GM19467 (cell line): ENCODE data around the gene RPL18A.

ENCODE experiments used
- ATAC-seq: cut with Tn5 transposase; IDR thresholded peaks from one replicate; pipeline ENCODE4 v1.9.1; 2021; ENCODE audit warnings: mild to moderate bottlenecking, moderate library complexity; ENCODE audit not compliant: unreplicated experiment

Gene RPL18A

DNA sequence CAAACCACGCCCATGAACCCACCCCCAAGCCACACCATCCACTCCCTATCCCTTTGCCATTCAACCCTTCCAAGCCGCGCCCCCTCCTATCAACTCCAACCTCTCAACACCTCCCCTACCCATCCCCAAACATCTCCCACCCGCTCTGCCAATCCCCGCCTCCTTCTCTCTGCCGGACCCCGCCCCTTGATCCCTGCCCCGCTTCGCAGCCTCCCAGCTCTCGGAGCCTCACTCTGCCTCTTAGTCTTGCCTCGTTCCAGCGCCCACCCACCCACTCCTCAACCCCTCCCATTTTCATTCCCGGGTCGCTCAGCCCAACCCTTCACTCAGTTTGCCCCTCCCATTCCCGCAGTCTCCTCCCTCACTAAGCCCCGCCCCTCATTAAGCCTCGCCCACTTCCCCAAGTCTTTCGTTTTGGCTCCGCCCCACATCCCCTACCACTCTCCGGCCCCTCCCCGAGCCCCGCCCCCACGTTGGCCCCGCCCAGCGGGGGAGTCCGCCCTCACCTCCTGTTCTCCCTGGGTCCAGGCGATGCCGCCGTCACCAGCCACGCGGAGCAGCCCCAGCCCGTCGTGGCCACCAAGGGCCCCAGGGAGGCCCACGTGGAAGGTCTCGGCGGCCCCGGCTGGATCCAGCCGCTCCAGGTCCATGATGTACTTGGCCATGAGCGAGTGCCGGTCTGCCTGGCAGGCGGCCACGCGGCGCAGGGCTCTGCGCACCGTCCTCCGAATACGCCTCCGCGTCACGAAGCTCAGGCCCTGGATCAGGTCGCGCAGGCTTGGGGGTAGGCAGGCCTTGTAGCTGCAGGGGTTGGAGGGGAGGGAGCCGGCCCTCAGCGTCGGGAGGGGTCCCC lies 17.7 kb upstream of the RPL18A start:
- ATAC-seq, result no peak

DNA sequence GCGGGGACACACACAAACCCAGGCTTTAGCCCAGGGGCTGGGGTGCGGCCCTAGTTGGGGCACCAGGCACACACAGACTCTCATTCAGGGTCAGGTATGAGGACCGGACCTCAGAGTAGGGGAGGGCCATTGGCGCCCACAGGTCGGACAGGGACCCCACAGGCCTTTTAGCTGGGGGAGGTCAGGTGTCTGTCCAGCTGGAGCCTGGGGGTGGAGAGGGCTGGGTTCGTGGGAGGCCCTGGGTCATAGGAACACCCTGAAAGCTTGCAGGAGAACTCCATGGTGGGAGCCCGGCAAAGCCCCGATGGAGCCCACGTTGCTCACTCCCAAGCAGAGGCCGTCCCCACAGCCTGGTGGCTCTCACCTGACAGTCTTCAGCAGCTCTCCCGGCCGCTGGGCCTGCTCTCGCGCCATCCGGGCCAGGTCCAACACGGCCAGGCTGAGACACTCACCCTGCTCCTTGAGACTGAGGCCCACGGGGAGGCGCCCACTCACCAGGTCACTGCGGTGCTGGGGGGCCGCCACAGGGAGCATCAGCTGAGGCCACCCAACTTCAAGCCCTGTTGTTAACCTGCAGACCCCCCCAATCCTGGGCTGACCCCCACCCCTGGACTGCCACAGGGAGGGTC lies 16.9 kb upstream of the RPL18A start:
- no peak for ATAC-seq

- no peak for ATAC-seq
These were observed 16.4 kb upstream of the RPL18A start for GRCh38 chr19:17843292-17843827.

DNA sequence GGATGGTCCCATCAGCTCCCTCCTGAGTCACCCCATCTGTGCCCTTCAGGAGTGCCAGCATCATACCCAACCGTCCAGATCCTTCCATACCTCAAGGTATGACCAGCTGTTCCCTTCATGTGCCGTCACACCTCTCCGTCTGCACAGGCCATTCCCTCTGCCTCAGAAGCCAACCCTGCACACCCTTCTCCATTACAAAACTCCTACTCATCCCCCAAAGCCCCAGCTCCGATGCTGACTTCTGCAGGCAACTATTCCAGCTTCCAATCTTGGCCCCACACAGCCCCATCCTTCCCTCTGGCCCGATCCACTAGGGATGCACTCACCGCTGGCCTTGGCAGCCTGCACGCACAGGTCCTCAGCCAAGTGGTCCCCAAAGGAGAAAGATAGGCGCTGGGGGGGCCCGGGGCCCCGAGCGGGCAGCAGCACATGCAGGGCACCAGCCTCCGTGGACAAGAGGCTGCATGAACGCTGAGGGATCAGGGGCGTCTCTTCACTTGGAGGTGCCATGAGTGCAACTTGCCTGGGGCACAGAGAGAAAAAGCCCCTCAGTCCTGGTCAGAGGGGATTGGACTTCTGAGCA lies 15.7 kb upstream of the RPL18A start:
- ATAC-seq, result no peak

DNA sequence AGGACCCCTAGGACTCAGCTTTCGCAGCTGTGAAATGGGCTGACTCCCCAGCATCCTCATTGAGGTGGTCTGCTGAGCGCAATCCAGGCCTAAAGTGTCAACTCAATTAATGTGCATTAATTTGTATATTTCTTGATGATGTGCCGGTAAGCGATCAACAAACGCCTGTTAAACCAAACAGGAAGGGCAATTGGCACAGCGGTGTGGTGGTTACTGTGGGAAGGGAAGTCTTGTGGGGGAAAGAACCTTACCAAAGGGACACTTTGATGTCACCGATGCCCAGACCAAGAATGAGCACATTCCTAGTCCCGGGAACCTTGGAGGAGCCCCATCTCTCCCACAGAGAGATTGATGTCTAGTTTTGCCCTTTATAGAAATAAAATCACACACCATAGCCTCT lies 13.6 kb upstream of the RPL18A start:
- no peak for ATAC-seq

GRCh38 chr19:17847538-17848366 lies 12.0 kb upstream of the RPL18A start, which contains the start of gene JAK3:
Gene JAK3, minus strand, starts transcription at chr19:17847982. Its CDS starts 3,565 bp downstream, at chr19:17844417.
- ATAC-seq, result peak; percentile 55

- no peak for ATAC-seq
These were observed 11.0 kb upstream of the RPL18A start for GRCh38 chr19:17848595-17849292.

DNA sequence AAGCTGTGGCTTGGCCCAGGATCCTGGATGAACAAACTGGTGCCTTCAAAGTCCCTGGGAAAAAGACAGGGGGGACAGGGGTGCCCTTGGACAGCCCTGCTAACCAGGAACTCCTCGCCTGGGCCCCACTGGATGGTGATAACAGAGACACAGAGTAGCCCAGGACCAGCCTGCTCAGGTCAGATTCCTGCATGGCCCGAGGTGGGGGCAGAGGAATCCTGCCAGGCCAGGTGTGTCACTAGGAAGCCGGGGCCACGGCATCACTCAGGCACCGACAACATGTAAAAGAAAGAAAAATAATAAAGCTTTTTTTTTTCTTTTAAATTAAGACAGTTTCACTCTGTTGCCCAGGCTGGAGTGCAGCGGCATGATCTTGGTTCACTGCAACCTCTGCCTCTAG lies 5.6 kb upstream of the RPL18A start:
- ATAC-seq, result no peak

DNA sequence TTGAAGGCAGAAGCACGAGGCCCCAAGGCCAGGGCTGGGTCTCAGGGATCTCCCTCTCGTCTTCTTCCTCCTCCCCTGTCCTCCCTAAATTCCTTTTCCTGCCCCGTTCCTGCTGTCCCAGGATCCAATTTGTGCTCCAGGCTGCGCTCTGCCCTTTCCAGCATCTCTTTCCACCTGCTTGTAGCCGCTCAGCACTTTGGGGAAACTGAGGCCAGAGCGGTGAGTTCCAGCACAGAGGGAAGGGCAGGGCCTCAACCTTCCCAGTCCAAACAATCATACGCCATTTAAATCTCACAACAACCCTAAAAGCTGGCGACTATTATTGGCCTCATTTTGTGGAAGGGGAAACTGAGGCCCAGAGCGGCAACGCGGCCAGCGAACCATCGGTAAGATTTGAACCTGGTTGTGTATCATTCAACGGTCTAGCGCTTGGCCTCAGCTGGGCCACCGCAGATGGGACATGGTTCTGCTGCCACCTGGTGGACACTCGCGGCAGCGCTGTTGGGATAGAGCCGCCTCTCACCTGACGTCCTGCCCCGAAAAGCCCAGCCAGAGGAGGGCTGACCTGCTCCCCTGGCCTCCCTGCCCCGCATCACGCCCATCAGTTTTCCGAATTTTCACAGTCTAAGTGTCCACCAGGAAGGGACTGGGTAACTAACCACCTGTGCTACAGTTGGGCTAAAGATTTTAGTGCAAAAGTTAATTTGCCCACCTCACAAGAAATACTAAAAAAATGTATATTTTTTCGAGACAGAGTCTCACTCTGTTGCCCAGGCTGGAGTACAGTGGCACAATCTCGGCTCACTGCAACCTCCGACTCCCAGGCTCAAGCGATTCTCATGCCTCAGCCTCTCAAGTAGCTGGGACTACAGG lies 4.2 kb upstream of the RPL18A start:
- no peak for ATAC-seq

GRCh38 chr19:17860331-17860992 lies 752 bp downstream of the RPL18A start:
- no peak for ATAC-seq

- ATAC-seq, result no peak
These were observed 1.3 kb downstream of the RPL18A start for GRCh38 chr19:17860993-17861360.

- no peak for ATAC-seq
These were observed 2.1 kb downstream of the RPL18A start for GRCh38 chr19:17861542-17862402.

- no peak for ATAC-seq
These were observed 3.2 kb downstream of the RPL18A start for GRCh38 chr19:17862711-17863519.

DNA sequence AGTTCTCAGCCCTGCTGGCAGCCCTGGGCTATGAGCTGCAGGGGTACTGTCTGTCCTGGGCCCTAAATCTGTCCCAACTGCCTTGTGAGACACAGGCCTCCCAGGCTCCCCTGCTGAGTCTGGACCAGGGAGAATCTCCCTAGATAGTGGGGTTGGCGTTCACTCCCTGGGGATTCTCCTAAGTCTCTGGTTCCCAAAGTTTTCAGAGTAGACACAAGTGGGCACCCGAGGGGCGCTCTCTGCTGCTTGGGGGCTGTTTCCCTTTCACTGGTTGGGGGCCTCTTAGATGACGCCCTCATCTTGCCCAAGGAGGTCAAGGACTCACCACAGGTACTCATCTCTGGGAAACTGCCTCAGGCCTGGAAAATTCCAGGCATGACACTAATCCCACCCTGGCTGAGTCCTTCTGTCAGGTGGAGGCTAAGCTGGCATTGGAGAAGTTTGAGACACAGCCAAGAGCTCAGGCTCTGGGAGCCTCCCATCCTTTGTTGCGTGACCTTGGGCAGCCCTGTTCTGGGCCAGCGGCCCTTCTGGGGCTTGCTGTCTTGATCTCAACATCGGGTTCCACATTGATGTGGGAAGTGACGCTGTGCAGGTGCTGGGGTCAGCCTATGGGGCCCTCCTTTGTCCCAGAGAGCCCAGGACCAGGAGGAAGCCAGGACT lies 3.9 kb downstream of the RPL18A start:
- ATAC-seq, result no peak

- ATAC-seq, result no peak
These were observed 5.9 kb downstream of the RPL18A start for GRCh38 chr19:17865364-17866311.
